Adrenal gland (tissue), 12 donors: ENCODE measurements around the gene FAM89A. TPM values are rescaled to one million over a fixed set of nuclear protein-coding genes. Genes with fewer than 3 reads are reported as not detected.
A peak's percentile ranks its signal among the peaks of the same experiment; 100 is the strongest.
"Not testable (repeated sequence)": the region's sequence is repeated elsewhere in the genome, so short reads cannot be mapped to it uniquely, and the experiment has no call there.

Source experiments
- DNase-seq, 7 donors: peaks; one replicate each; pipeline ENCODE4 v3.0.0-alpha.2; 2019 to 2020
- H3K27ac ChIP-seq, 5 donors: fragments of 200-600 bp; sonication (generic) in 4 of 5; 1 replicate in 3 of 5; 2 replicates in 2 of 5; pipeline versions ENCODE4 v1.5.1 to v1.8.0; 2016 to 2020; ENCODE audit warnings: mild to moderate bottlenecking in 1 of 5
- H3K27me3 ChIP-seq: fragments of 200-600 bp; 2 replicates; pipeline ENCODE4 v1.8.0; 2021
- H3K36me3 ChIP-seq, 2 donors: fragments of 200-600 bp; replicated peaks in 1 of 2; 1 replicate in 1 of 2; 2 replicates in 1 of 2; pipeline versions ENCODE4 v1.5.1 to v1.8.0; 2018 to 2022
- H3K4me1 ChIP-seq, 2 donors: fragments of 200-600 bp; replicated peaks in 1 of 2; 1 replicate in 1 of 2; 2 replicates in 1 of 2; pipeline versions ENCODE4 v1.5.1 to v1.8.0; 2018 to 2021
- H3K4me3 ChIP-seq, 4 donors: fragments of 200-600 bp; sonication (generic) in 3 of 4; one replicate each; pipeline ENCODE4 v1.5.1; 2016 to 2018
- H3K9me3 ChIP-seq, 3 donors: fragments of 200-600 bp; sonication (generic) in 1 of 3; replicated peaks in 1 of 3; 1 replicate in 2 of 3; 2 replicates in 1 of 3; pipeline versions ENCODE4 v1.5.1 to v1.8.0; 2016 to 2021
- POLR2A ChIP-seq, 2 donors: fragments of 450-650 bp; IDR thresholded peaks; one replicate each; pipeline ENCODE4 v1.6.1; 2017; ENCODE audit warnings: antibody characterized with exemption in 2 of 2, mild to moderate bottlenecking in 2 of 2, moderate library complexity in 1 of 2
- WGBS, 4 donors: extraction: QIAGEN DNeasy Blood & Tissue Kit in 2 of 4; methylation state at CpG; one replicate each; pipeline versions ENCODE4 v1.1.5 to v1.1.7; 2013 to 2017; 5-methylcytosine and 5-hydroxymethylcytosine counted together
- intact Hi-C, 2 donors: fragments of 100-400 bp; cut with DNase I; formaldehyde crosslinking; loops; one replicate each; pipeline versions ENCODE4 v1.14.1 to v1.15.0; 2022 to 2023
- polyA plus RNA-seq, 3 donors: library from polyadenylated mRNA; stranded (reverse); fragments of 200-250 nt in 2 of 3; fragments of 350-450 nt in 1 of 3; fragmentation: Illumina TruSeq in 1 of 3; extraction: RNeasy Lipid Tissue Mini Kit (QIAGEN cat#74804) in 1 of 3; gene quantifications; one replicate each; pipeline ENCODE4 v1.2.3, GENCODE V29; 2013 to 2014
- total RNA-seq, 9 donors: library from RNA; depleted of rRNA in 4 of 9; stranded (reverse); fragments of >200 nt in 4 of 9; fragments of 120-200 nt in 1 of 9; fragmentation: NEBNext Ultra II Directional in 1 of 9; extraction: Animal tissue kit (Norgen Biotek cat#: 25700) in 1 of 9; gene quantifications; one replicate each; pipeline versions ENCODE4 v1.1.0 to v1.2.4, GENCODE V29; 2013 to 2023
- TF ChIP-seq, protein P1 (sequence below), 6 experiments: fragments of 450-650 bp in 4 of 6; fragments of 200-600 bp in 2 of 6; sonication (generic) in 1 of 6; IDR thresholded peaks; 1 replicate in 5 of 6; 2 replicates in 1 of 6; pipeline versions ENCODE4 v1.5.1 to v1.8.0; 2016 to 2021; ENCODE audit warnings: antibody characterized with exemption in 6 of 6, mild to moderate bottlenecking in 2 of 6, moderate library complexity in 1 of 6
- donor health status: healthy with polysubstance abuse.
- donor health status: Bipolar disorder and iron deficiency.
- donor health status: DM: yes; HTN: yes; CAD: no.
- donor health status: DM: no; HTN: no; CAD: no.
- donor health status: DM: no; HTN: no; CAD: no.
- donor health status: DM: yes; HTN: yes; CAD: no.

The FAM89A gene
- total and polyA plus RNA-seq, 12 donors = 11.3 to 59.4 (median 33.0) TPM

DNA sequence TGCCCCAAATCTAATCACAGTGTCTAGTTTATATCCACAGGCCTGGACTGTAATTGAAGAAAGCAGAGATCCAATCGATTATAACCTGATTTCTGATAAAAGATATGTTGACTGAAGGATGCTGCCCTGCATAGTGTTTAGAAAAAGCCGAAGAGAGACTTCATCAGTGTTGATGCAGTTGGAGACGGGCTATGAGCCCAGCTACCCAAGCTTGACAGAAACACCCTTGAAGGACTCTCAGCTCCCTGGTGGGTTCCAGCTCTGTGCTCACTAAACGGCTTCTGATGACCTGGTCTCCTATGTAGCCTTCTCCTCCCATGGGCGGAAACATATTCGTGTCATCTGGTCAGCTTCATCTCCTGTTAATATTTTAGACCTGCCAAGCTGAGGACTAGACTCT, 10.2 kb downstream of the FAM89A start:
- H3K9me3 ChIP-seq = no peaks in the 10 kb centered on the region
- no peak overlapping the region for H3K27ac ChIP-seq
- H3K4me1 ChIP-seq = no peaks in the 10 kb centered on the region
- 87 to 97% (median 90%) methylated on average over 6 of the region's 6 CpGs for WGBS, 4 donors
- no peak overlapping the region for H3K4me3 ChIP-seq
- H3K36me3 ChIP-seq = no peaks in the 10 kb centered on the region
- TF ChIP-seq POLR2A (IDR thresholded peaks at IDR 0.05) = no peak
- TF ChIP-seq, protein P1, sequence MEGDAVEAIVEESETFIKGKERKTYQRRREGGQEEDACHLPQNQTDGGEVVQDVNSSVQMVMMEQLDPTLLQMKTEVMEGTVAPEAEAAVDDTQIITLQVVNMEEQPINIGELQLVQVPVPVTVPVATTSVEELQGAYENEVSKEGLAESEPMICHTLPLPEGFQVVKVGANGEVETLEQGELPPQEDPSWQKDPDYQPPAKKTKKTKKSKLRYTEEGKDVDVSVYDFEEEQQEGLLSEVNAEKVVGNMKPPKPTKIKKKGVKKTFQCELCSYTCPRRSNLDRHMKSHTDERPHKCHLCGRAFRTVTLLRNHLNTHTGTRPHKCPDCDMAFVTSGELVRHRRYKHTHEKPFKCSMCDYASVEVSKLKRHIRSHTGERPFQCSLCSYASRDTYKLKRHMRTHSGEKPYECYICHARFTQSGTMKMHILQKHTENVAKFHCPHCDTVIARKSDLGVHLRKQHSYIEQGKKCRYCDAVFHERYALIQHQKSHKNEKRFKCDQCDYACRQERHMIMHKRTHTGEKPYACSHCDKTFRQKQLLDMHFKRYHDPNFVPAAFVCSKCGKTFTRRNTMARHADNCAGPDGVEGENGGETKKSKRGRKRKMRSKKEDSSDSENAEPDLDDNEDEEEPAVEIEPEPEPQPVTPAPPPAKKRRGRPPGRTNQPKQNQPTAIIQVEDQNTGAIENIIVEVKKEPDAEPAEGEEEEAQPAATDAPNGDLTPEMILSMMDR (IDR thresholded peaks at IDR 0.05) = no peak
- no peaks in the 10 kb centered on the region for H3K27me3 ChIP-seq
- intact Hi-C loops = no loop called here
- no peak for DNase-seq

DNA sequence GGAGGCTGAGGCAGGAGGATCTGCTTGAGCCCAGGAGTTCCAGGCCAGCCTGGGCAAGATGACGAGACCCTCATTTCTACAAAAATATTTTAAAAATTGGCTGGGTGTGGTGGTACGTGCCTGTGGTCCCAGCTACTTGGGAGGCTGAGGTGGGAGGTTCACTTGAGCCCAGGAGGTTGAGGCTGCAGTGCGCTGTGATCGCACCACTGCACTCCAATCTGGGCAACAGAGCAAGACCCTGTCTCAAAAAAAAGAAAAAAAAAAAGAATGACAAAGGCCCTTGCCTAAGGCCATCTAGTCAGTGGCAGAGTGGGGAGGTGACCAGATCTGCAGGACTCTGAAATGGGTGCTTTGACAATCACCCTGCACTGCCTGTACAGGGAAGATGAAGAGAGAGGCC, 10.8 kb downstream of the FAM89A start:
- H3K9me3 ChIP-seq, H3K4me1 ChIP-seq, H3K4me3 ChIP-seq, H3K27me3 ChIP-seq, H3K36me3 ChIP-seq, DNase-seq, H3K27ac ChIP-seq, intact Hi-C loops: not testable (repeated sequence)
- WGBS, 4 donors = 96 to 99% (median 98%) methylated on average over 4 of the region's 4 CpGs

DNA sequence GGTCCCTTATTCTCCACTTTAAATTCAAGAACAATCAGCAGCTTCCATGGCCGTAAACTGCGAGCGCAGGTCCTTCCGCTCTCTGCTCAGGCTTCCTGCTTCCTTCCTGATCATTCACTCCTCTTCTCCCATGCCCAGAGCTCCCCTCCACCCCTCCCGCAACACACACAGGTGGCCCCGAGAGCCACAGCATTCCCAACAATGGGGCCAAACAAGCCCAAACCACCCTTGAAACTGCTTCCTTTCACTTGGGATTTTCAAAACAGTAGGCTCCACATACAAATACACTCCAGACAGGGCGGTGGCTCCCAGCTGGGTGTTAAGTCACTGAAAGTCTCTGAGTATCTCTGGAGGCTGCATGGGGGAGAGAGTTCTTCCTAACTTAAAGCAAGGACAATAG, 11.4 kb downstream of the FAM89A start:
- Histone ChIP-seq H3K27me3 (no peaks in the 10 kb centered on the region), H3K9me3 (no peaks in the 10 kb centered on the region), H3K27ac (no peak overlapping the region), H3K4me1 (no peaks in the 10 kb centered on the region), H3K4me3 (no peak overlapping the region), H3K36me3 (no peaks in the 10 kb centered on the region)
- DNase-seq = no peak
- TF ChIP-seq, protein P1 (IDR thresholded peaks at IDR 0.05) = no peak
- no peak for TF ChIP-seq POLR2A (IDR thresholded peaks at IDR 0.05)
- intact Hi-C loops = no loop called here
- WGBS, 4 donors = 67 to 80% (median 71%) methylated on average over 7 of the region's 7 CpGs

DNA sequence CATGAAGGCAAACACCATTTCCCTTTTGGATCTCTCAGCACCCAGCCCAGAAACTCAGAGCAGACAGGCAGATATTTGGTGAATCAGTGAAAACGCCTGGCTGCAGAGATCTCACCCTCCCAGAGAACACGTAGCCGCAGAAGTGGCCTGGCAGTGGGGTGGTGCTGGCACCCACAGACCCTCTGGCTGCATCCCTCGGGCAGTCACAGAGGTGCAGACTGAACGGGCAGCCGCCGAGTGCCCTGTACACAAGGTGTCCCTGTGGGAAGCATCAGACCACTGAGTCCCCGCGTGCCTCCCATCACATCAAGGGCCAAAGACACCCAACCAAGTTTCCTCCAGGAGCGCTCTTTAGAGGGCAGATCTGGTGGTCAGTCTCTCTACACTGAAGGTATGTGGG, 12.1 kb downstream of the FAM89A start:
- Histone ChIP-seq H3K27ac (no peak overlapping the region), H3K4me3 (no peak overlapping the region), H3K27me3 (no peaks in the 10 kb centered on the region), H3K36me3 (no peaks in the 10 kb centered on the region), H3K4me1 (no peaks in the 10 kb centered on the region), H3K9me3 (no peaks in the 10 kb centered on the region)
- WGBS, 4 donors = 83 to 97% (median 93%) methylated on average over 6 to 10 of the region's 10 CpGs
- no peak for TF ChIP-seq POLR2A (IDR thresholded peaks at IDR 0.05)
- TF ChIP-seq, protein P1 (IDR thresholded peaks at IDR 0.05) = no peak
- DNase-seq = no peak
- intact Hi-C loops = no loop called here

DNA sequence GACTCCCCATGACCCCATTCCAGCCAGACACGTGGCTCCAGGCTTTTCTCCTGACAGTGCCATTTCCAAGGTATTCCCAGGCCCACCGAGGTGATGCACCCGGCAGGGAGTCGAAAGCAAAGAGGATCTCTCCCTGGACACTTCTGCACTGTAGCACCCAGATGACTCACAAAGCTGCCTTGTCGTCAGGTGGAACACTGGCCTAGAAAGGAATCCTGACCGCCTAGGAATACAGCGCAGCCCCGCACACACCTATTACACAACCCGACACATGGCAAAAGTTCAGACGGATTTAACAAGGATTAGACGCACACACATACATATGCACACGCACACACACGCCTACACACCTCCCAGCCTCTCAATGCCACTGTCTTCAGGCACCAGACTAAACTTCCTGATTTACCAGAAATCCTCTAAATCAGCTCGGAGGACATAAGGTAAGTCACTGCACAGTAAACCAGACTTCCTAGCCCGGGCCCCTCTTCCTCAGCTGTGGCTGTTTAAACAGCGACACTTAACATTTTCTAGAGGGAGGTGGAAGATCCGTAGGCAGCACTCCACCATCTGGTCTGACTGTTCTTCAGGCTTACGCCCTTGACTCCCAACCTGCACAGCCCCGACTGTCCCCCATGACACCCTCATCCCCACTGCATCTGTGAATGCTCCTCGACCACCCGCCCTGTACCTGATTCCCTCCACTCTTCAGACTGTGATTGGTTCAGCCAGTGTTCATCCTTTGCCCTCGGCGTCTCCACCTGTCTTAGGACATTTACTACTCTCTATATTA, 12.7 kb downstream of the FAM89A start:
- Histone ChIP-seq H3K27me3 (no peaks in the 10 kb centered on the region), H3K36me3 (no peaks in the 10 kb centered on the region), H3K4me3 (no peak overlapping the region), H3K9me3 (no peaks in the 10 kb centered on the region), H3K4me1 (no peaks in the 10 kb centered on the region), H3K27ac (no peak overlapping the region)
- TF ChIP-seq POLR2A (IDR thresholded peaks at IDR 0.05) = no peak
- TF ChIP-seq, protein P1 (IDR thresholded peaks at IDR 0.05) = no peak
- WGBS, 4 donors = 81 to 88% (median 84%) methylated on average over 23 of the region's 23 CpGs
- intact Hi-C loops = no loop called here
- peak in 2 of 7 donors; percentile 21 to 37 for DNase-seq
